Epithelial cell of proximal tubule (primary cell): ENCODE measurements around the gene NT5DC2. TPM values are rescaled to one million over a fixed set of nuclear protein-coding genes. Genes with fewer than 3 reads are reported as not detected.

Source experiments
- DNase-seq: peaks from one replicate; pipeline ENCODE4 v3.0.0-alpha.2; 2011; ENCODE audit warnings: low read depth
- H3K4me3 ChIP-seq: 2 replicates; pipeline ENCODE4 v1.5.1; 2011; ENCODE audit warnings: low read depth, mild to moderate bottlenecking, low read length
- total RNA-seq: library from RNA; depleted of rRNA; stranded (reverse); fragments of >200 nt; gene quantifications from 2 replicates; pipeline ENCODE4 v1.2.3, GENCODE V29; 2015
- TF ChIP-seq, protein P1 (sequence below): conservative IDR thresholded peaks from 2 replicates; pipeline ENCODE4 v1.5.1; 2012; ENCODE audit warnings: low read depth, mild to moderate bottlenecking, low read length

Gene NT5DC2
- total RNA-seq, 1 donor from 2014 or later: 144 TPM

DNA sequence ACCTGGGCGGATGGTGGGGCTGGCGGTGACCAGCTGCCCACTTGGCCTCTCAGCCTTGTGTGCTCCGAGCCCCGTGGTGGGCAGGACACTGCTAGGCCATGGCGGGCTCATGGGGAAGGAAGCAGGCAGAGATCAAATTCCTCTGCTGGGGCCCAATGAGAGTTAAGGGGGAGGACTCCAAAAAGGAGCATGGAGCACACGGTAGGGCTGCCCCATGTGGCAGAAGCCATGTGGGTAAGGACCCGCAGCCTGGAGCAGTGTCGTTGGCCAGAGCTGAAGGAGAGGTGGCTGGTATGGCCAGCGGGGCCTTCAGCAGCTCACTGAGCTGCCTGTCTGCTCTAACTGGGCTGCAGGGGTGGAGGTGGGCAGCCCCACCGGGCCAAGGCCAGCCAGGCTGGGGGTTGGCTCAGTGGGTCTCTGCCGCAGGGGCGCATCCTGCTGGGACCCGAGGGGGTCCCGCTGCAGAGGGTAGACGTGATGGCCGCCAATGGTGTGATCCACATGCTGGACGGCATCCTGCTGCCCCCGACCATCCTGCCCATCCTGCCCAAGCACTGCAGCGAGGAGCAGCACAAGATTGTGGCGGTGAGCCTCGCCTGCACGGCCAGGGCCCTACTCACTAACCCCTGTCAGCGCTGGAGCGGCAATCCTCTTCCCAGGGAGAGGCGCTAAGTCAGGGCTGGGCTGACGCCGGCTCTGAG, 27.2 kb downstream of the NT5DC2 start:
- TF ChIP-seq, protein P1, sequence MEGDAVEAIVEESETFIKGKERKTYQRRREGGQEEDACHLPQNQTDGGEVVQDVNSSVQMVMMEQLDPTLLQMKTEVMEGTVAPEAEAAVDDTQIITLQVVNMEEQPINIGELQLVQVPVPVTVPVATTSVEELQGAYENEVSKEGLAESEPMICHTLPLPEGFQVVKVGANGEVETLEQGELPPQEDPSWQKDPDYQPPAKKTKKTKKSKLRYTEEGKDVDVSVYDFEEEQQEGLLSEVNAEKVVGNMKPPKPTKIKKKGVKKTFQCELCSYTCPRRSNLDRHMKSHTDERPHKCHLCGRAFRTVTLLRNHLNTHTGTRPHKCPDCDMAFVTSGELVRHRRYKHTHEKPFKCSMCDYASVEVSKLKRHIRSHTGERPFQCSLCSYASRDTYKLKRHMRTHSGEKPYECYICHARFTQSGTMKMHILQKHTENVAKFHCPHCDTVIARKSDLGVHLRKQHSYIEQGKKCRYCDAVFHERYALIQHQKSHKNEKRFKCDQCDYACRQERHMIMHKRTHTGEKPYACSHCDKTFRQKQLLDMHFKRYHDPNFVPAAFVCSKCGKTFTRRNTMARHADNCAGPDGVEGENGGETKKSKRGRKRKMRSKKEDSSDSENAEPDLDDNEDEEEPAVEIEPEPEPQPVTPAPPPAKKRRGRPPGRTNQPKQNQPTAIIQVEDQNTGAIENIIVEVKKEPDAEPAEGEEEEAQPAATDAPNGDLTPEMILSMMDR: no peak
- H3K4me3 ChIP-seq: no peak overlapping the region
- DNase-seq: no peak

DNA sequence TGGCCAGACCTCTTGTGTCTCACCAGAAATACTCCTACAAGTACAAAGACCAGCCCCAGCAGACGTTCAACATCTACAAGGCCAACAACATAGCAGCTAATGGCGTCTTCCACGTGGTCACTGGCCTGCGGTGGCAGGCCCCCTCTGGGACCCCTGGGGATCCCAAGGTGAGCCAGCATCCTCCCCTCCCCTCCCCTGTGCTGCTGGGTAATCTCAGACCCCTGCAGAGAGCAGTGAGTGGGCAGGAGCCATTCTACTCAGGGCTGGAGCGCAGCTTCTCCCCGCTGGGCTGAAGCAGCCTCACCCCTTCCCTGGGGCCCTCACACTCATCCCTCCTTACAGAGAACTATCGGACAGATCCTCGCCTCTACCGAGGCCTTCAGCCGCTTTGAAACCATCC, 28.7 kb downstream of the NT5DC2 start:
- no peak overlapping the region for H3K4me3 ChIP-seq
- TF ChIP-seq, protein P1: no peak
- DNase-seq: no peak

DNA sequence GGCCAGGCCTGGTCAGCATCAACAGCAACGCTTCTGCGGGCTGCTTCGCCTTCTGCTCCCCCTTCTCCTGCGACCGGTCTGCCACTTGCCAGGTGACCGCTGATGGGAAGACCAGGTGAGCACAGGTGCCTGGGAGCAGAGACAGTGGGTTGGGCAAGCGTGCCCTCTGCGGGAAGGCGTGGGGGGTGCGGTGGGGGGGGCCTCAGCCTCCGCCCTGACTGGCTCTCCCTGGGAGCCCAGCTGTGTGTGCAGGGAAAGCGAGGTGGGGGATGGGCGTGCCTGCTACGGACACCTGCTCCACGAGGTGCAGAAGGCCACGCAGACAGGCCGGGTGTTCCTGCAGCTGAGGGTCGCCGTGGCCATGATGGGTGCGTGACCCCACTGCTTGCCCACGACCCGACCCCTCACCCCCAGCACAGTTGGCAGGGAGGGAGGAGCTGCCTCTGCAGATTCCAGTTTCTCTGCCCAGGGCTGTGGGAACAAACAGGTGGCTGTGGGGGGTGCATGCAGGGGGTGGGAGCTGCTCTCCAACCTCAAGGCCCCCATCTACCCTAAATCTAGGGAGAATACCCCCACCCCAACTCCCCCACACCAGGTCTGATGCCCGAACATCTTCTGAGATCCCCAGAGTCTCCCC, 29.8 kb downstream of the NT5DC2 start:
- no peak overlapping the region for H3K4me3 ChIP-seq
- TF ChIP-seq, protein P1: no peak
- no peak for DNase-seq

DNA sequence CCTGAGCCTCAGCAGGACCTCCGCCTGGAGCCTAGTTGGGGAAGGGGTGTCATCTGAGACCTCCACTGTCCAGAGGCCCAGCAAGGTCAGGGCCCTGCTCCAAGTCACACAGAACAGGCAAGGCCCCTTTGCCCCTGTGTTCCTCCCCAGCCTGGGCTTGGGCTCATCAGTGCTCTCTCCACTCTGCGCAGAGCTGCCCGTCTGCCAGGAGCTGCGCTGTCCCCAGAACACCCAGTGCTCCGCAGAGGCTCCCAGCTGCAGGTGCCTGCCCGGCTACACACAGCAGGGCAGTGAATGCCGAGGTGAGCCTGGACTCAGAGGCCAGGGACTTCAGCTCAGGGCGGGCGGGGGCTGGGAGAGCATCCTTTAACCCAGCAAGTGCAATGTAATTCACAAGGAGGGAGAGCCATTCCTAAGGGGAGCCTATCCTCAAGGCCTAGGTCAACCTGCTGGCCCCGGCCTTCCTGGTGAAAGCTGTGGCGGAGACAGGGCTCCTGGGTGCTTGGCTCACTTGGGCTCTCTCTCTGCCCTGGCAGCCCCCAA, 30.8 kb downstream of the NT5DC2 start:
- no peak for DNase-seq
- H3K4me3 ChIP-seq: no peak overlapping the region
- TF ChIP-seq, protein P1: no peak

DNA sequence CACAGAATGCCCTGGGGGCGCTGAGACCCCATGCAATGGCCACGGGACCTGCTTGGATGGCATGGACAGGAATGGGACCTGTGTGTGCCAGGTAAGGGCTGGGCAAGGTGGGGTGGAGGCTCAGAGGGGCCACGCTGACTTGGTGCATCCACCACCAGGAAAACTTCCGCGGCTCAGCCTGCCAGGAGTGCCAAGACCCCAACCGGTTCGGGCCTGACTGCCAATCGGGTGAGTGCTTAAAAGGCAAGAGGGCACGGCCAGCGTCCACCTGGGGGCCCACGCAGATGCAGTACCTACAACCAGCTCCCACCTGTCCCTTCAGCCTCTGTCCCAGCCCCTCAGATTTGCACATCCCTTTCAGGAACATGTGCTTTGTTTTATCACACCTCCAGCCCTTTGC, 31.7 kb downstream of the NT5DC2 start:
- TF ChIP-seq, protein P1: no peak
- no peak overlapping the region for H3K4me3 ChIP-seq
- DNase-seq: no peak

- no peak overlapping the region for H3K4me3 ChIP-seq
- no peak for DNase-seq
- TF ChIP-seq, protein P1: no peak
Observed at GRCh38 chr3:52501046-52501445, 32.6 kb downstream of the NT5DC2 start.
